GM18502 (cell line): ENCODE data around the gene FARSA.
"Not testable (repeated sequence)": the region's sequence is repeated elsewhere in the genome, so short reads cannot be mapped to it uniquely, and the experiment has no call there.

Source experiments
- ATAC-seq: cut with Tn5 transposase; IDR thresholded peaks from one replicate; pipeline ENCODE4 v1.9.1; 2021; ENCODE audit warnings: mild to moderate bottlenecking; ENCODE audit not compliant: unreplicated experiment, poor library complexity

FARSA gene

DNA sequence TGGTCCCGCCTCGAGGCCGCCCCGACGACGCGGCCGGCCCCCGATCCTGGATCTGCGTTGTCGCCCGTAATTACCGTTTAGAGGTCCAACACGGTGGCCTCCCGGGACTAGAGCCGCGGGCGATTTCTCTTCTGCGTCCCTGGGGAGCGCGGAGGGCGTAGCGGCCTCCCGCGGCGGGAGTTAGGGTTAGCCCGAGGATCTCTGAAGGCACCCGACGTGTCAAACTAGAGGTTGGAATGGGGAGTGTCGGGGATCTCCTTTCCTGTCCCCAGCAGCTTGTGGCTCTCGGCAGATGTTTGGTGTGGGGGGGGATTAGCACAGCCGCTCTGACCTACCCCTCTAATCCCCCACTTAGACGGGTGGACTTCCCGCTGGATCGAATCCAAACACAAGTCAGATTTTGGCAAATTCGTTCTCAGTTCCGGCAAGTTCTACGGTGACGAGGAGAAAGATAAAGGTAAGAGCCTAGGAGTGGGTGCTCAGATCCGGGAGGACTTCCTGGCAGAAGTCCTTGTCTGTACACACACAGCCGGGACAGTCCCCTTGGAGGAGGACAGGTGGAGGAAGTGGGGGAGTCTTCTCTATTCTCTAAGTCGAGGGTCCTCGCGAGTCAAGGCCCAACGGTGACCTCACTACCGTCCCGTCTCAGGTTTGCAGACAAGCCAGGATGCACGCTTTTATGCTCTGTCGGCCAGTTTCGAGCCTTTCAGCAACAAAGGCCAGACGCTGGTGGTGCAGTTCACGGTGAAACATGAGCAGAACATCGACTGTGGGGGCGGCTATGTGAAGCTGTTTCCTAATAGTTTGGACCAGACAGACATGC, 5.5 kb upstream of the FARSA start:
- no peak for ATAC-seq

DNA sequence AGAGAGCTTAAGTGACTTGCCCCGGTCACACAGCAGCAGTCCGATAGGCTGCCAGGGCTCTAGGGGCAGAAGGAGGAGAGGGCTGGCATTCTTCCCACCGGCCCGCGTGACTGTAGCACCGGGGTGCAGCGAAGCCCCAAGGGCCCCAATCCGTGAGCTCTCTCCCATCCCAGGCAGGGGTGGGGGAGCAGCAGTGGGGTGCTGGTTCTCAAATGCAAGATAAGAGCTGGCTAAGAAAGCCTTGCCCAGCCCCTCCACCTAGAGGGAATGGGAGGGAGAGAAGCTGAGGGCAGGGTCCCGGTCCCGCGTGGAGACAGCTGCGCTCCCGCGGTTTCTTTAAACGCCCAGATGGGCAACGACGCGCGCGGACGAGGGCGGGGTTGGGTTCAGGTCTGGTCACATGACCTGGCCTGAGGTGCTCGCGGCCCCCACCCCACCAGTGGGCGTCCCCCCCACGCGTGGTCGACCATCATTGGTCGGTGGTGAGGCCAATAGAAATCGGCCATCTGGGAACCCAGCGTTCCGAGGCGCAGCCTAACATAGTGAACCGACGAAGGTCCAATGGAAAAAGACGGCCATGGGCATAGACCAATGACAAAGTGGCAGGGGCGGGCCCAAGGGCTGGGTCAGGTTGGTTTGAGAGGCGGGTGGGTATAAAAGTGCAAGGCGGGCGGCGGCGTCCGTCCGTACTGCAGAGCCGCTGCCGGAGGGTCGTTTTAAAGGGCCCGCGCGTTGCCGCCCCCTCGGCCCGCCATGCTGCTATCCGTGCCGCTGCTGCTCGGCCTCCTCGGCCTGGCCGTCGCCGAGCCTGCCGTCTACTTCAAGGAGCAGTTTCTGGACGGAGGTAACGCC, 4.6 kb upstream of the FARSA start, which contains the start of gene CALR:
TSS of gene CALR (plus strand) at position 683 of the 852 bp plus-strand sequence. CDS start at position 754, 71 bp downstream.
- peak; percentile 82 for ATAC-seq

DNA sequence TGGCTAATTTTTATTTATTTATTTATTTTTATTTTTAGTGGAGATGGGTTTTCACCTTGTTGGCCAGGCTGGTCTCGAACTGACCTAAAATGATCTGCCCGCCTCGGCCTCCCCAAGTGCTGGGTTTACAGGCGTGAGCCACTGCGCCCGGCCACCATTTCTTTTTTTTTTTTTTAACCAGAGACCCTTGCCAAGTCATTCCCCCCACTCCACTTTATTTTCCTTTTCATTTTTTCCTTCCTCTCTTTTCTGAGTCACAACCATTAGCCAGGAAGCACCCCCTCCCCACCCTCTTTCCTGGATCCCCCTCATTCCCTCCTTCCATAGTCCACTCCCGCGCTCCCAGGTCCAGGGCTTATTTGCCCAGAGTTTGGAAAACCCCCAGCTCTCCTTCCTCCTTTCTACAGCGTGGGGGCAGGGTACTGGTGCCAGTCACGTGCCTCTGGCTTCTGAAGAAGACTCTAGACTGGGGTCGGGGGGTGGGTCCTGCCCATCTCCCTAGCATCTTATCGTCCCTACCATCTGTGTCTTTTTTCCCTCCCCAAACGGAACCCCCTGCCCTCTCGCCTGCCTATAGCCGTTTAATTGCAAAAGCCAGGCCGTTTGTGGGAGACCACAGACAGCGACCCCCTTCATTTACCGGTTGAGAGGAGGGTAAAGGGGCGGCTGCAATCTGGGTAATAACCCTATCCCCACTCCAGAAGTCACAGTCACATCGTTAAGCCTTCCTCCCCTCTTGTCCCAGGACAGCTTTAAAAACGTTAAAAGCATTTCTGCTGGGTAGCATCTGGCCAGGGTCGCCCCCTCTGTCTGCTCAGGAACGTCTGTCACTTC, 3.8 kb upstream of the FARSA start:
- peak; percentile 0 for ATAC-seq

DNA sequence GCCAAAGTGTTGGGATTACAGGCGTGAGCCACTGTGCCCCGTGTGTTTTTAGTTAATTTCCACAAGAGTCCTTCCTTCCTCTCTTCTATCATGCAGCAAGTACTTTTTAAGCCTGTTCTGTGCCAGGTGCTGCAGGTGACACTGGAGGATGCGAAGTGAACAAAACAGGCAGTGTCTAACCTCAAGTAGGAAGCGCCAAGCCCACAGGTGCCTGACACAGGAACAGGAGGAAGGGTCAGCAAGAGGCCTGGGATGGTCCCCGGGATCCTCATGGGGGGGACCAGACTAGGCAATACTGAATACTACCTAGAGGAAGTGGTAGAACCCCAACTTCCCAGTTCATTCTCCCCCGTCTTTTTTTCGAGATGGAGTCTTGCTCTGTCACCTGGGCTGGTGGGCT, 3.1 kb upstream of the FARSA start:
- no peak for ATAC-seq

DNA sequence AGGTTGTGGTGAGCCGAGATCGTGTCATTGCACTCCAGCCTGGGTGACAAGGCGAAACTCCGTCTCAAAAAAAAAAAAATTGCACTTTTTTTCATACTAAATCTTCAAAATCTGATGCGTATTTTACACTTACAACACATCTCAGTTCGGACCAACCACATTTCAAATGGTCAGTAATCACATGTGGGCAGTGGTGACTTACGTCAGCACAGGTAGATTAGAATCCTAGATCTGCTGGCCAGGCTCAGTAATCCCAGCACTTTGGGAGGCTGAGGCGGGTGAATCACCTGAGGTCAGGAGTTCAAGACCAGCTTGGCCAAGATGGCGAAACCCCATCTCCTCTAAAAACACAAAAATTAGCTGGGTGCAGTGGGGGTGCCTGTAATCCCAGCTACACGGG, 1.6 kb upstream of the FARSA start:
- no peak for ATAC-seq

DNA sequence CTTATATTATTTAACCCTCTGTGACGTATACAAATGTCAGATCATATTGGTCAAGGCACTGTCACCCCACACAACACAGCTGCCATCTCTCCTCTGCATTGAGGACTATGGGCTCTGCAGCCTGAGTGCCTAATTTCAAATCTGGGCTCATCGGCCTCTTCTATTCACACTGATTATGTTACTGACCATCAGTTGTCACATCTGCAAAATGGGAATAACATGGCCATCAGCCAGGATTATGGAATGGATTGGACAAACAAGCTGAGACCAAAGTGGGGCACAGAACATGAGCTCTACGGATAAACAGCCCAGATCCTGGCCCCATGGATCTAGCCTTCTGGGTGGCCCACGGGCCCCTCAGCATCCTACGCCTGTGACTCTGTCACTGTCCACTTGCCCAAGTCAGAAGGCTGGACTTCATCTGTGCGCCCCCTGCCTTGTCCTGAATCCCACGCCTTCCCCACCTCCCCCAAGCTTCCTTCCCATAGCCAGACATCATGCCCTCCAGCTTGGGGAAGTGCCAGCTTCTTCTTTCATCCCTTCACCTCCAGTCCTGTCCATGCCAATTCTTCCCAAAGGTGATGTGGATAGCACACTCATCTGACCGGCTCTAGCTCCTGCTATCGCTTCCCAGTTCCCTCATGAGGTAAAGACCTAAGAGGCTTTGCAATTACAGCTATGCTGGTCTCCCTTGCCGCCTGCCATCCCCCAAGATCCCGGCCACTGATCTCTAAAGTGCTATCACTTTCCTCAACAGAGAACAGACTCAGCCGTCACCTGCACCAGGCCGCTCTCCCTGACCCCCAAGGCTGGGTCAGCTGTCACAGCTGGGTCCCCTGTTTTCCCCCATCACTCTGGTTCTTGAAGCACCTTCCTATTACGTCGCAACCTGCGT, 872 bp downstream of the FARSA start:
- ATAC-seq: no peak

DNA sequence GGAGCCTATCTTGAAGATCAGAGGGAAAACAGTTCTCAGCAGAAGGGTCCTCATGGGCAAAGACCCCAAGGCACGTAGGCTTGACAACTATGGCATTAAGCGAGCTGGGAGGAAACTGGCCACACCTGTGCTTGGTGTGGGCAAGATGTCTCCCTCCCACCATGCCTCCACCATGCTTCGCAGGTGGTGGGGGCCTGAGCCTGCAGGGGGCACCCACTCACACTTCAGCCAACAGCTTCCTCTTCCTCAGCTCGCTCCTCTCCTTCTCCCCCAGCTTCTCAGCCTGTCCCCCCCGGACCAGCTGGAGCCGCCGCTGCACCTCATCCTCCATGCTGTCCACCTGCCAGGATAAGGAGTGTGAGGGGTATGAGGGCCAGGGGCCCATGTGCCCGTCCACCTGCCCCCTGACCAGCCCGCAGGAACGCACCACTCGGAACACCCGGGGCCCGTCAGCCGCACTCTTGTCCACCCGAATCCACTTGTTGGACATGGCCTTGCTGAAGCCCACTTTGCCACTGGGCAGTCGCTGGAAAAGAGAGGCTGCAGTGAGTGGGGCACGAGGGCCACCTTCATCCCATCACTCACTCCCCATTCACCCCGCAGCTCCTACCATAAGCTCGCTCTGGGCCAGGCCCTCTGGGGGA, 3.4 kb downstream of the FARSA start:
- no peak for ATAC-seq

DNA sequence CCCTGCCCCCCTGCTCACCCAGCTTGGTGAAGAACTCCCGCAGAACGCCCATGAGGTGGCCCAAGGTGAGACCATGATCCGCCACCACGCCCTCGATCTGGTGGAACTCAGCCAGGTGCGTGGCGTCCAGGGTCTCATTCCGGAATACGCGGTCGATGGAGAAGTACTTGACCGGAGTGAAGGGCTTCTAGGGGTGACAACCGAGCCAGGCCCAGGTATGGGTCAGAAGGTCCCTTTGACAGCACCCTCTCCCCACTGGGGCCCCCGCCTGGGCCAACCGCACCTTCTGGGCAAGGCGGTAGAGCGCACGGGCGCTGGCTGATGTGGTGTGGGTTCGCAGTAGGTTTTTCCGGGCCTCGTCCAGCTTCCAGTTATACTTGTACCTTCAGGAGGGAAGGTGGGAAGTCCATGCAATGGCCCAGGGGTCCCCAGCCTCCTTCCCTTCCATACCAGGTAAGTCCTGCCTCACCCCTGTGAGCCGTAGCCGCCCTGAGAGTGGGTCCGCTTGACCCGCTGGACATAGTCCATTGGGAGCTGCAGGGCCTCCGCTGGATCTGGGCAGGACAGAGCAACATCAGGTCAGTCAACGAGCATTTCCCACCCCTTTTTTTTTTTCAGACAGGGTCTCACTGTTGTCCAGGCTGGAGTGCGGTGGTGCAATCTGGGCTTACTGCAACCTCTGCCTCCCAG, 8.7 kb downstream of the FARSA start:
- ATAC-seq: no peak

DNA sequence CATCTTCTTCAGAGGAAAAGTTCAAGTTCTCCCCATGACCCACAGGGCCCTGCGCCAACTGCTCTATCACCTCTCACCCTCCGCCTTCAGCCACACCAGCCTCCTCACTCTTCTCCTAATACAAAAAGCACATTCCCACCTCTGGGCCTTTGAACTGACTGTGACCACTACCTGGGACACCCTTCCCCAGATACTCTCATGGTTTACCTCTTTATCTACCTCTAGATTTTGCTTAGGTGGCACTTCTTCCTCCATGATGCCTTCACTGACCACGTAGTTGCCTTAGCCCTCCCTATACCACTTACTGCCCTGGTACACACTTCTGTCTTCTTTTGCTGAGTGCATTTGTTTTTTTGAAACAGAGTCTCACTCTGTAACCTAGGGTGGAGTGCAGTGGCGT, 10.6 kb downstream of the FARSA start:
- no peak for ATAC-seq

DNA sequence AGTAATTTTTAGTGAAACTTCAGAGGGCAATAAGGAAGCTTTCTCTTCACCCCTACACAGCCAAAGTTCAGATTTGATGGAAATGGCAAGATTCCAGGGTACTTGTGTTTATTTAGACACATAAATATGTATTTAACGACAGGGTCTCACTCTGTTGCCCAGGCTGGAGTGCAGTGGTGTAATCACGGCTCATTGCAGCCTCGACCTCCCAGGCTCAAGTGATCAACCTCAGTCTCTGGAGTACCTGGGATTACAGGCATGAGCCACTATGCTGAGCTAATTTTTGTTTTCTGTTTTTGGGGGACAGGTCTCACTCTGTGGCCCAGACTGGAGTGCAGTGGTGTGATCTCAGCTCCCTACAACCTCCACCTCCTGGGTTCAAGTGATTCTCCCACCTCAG, 12.5 kb downstream of the FARSA start:
- no peak for ATAC-seq

DNA sequence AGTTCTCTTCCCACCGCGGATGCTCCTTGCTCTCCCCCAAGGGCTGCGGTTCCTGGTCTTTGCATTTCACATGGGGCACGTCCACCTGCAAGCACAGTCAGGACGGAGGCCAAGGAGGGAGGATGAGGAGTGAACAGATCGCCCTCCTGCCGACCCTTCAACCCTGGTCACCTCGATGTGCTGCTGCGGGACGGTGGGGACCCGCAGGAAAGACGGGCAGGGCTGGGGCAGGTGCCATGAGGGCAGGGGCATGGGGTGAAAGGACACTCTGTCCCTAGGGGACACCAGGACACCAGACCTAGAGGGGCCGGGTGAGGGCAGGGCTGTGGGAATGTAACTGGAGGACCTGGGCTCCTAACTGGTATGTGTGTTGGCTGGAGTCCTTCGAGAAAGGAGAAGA, 15.3 kb downstream of the FARSA start:
- ATAC-seq: no peak

DNA sequence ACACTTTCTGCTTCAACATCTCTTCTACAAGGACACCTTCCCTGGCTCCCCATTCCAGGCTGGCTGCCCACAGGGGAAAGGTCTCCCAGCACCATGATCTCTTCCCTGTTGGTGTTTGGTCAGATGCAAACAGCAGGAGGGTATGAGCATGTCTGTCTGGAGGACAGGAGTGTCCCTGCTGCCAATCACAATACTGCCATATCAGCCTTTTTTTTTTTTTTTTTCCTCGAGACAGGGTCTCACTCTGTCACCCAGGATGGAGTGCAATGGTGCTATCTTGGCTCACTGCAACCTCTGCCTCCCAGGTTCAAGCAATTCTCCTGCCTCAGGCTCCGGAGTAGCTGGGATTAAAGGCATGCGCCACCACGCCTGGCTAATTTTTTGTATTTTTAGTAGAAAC, 17.7 kb downstream of the FARSA start:
- not testable (repeated sequence) for ATAC-seq

DNA sequence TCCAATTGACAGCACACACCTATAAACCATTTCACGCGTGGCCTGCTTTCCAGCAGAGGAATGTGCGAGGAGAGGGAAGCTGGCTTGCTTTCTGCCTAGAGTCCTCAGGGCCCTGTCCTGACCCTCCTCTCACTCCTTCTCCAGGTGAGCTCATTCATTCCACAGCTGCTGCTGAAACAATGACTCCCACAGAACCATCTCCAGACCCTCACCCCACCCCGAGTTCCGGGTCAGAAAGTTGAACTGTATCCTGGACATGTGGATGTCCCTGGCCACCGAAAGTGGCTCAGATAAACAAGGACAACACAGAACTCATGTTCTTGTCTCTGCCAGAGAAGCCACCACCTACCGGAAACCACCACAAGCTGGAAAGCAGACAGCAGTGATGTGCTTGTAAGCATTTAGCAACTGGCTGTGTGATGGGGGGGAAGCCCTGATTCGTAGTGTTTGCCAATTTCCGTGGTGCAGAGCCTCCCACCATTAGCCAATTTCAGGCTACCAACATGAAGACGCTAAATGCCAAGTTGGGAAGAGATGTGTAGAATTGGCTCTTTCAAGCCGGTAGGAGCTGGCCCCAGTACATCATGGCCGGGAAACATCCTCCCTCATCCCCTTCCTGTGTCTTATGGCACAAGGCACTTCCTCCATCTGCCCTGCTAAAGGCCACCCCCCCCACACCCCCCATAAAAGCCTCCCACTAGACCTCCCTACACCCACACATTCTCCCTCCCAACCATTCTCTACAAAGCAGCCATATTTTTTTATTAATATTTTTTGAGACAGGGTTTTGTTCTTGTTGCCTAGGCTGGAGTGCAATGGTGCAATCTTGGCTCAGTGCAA, 19.4 kb downstream of the FARSA start:
- no peak for ATAC-seq

DNA sequence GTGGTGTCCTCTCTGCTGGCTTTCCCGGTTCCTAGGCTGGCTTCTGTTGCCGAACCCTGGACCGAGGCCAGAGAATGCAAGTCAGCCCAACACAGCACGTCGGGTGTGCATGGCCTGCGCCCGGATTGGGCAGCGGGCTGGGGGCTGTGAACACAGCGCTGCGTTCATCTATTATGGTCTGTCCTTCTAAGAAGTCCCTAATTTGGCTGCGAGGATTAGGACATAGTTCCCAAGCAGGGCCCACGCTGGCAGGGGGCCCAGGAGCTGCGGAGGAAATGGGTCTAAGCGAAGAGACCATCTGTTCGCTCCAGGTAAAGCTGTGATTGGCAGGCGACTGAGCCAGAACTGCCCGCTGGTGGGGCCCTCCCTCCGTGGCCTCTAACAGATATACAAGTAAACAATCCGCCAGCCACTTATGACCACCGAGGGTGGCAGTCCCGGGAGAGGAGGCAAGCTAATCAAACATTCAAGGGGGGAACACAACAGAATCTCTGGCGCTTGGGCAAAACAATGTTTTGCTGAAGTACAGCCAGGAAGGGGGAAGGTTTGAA, 20.4 kb downstream of the FARSA start:
- no peak for ATAC-seq

DNA sequence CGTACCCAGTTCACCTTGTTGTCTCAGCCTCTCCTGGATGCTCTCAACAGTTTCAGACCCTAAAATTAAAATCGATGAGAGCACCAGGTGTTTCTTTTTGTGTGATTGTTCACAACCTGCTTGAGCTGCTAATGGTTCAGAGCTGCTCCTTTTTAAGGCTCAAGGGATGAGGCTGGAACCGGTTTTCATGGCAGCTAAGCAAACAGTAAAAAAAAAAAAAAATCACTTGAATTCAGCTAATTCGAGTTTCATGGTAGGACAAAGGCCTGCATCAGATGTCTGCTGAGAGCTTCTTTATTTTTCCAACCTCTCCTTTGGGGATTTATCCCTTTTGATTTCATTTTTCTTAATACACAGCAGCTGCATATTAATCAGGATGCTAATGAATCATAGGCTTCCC, 20.9 kb downstream of the FARSA start:
- ATAC-seq: no peak

DNA sequence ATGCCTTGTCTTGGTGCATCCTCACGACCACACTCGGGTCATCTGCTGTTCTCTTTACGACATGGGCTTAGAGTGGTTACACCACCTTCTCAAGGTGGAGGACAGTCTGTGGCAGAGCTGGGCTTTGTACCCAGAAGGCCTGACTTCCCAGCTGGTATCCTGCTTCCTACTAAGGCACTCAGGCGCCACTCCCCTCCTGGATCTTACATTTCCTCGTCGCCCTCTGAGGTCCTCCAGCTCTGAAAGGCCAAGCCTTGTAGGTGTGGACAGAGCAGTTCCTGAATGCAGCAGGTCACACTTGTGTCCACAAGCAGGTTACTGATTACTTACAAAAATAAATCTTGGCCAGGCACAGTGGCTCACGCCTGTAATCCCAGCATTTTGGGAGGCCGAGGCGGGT, 26.3 kb downstream of the FARSA start:
- ATAC-seq: no peak

DNA sequence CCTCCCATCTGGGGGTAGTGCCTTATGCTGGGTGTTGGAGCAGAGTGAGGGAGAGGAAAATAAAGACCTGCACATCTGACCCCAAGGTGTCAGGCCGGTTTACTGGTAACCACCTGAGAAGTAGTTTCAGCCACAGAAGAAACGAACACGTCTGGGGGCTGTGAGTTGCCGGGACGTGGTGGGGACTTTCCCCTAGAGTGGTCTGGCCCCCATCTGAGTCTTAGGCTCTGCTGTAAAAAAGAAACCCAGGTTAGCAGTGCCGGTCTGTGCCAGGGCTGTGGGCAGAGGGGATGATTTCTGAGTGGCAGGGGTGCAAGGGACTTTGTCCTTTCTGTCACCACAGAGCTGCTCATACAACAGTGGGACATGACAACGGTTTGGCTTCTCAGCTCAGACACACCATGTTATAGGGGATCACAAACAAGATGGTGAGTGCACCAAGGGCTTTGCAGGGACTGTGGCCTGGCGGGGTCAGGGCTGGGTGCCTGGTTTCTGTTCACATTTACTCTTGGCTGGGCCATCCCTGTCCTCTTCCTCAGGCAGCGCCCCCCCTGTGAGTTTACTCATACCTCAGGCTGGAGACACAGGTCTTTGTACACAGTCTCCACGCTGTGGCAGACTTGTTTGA, 33.5 kb downstream of the FARSA start:
- peak; percentile 63 for ATAC-seq
